Myocyte (in vitro differentiated cells): Measurements from ENCODE around the gene PTPRQ. TPM values are rescaled to one million over a fixed set of nuclear protein-coding genes. Genes with fewer than 3 reads are reported as not detected.
"Not testable (repeated sequence)": the region's sequence is repeated elsewhere in the genome, so short reads cannot be mapped to it uniquely, and the experiment has no call there.

Source experiments
- DNase-seq: peaks from one replicate; pipeline ENCODE4 v3.0.0-alpha.2; 2012; ENCODE audit warnings: low read depth
- total RNA-seq: library from RNA; depleted of rRNA; stranded (reverse); fragments of >200 nt; gene quantifications from 2 replicates; pipeline ENCODE4 v1.2.3, GENCODE V29; 2014

PTPRQ gene
- total RNA-seq, 1 donor from 2014 or later = 0.72 TPM

GRCh38 chr12:80472236-80472635 lies 28.2 kb downstream of the PTPRQ start:
- DNase-seq = no peak

DNA sequence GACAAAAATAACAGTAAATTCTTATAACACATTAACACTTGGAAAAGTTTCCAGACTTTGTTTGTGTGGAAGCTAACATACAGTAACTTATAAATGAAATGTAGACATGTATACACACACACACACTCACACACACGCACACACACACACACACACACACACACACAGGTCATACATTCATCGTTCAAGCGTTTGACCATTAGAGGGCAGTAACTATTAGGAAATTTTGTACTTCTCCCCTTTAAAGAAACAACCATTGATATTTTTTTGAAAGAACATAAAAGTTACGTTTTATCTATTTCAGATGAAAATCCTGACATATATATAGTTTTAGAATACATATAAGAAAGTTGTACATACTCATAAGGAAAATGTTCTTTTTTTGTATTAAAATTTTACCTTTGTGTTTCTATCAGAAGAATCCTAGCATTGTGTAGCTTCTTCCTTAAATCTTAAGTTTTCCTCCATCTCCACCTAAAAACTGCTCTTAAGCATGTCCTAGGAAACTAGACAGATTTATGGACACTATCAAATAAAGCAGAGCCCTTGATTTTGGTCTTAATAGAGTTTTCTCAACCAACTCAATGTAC lies 29.0 kb downstream of the PTPRQ start:
- DNase-seq = peak; percentile 77

DNA sequence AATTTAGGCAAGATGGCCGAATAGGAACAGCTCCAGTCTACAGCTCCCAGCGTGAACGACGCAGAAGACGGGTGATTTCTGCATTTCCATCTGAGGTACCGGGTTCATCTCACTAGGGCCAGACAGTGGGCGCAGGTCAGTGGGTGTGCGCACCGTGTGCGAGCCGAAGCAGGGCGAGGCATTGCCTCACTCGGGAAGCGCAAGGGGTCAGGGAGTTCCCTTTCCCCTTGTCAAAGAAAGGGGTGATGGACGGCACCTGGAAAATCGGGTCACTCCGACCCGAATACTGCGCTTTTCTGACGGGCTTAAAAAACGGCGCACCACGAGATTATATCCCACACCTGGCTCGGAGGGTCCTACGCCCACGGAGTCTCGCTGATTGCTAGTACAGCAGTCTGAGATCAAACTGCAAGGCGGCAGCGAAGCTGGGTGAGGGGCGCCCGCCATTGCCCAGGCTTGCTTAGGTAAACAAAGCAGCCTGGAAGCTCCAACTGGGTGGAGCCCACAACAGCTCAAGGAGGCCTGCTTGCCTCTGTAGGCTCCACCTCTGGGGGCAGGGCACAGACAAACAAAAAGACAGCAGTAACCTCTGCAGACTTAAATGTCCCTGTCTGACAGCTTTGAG lies 33.6 kb downstream of the PTPRQ start:
- DNase-seq = not testable (repeated sequence)

- no peak for DNase-seq
Observed at GRCh38 chr12:80484746-80485145, 40.7 kb downstream of the PTPRQ start.

DNA sequence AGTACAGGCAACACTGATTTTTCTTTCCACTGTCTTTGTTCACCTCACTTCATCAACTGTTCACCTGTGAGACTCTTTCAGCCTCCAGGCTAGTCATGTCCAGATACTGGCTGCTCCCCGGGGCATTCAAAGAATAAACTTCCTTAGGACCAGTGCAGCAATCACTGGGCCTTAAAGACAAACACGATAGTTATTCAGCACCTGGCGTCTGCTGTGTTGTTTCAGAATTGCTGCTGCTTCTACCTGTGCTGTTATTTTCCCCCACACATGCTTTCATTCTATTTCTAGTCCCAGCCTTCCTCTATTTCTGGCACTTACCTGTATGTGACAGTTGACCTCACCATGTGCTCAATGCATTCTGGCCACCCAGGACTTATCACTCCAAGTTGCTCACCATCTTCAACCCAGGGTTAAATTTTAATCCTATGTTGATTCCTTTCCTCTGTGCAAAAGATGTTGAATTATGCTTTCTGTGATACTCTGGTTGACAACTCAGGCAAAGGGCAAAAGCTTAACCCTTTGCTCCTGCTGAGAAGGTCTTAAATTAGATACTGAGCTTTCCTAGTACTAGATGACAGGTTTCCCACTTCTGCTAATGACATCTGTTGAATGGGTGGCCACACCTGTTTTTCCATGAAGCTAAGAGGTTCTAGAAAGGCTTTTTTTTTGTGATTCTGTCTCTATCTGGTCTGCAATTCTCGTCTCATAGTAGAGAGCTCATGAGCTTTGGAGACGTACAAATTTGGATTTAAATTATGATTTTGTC lies 41.4 kb downstream of the PTPRQ start:
- no peak for DNase-seq

DNA sequence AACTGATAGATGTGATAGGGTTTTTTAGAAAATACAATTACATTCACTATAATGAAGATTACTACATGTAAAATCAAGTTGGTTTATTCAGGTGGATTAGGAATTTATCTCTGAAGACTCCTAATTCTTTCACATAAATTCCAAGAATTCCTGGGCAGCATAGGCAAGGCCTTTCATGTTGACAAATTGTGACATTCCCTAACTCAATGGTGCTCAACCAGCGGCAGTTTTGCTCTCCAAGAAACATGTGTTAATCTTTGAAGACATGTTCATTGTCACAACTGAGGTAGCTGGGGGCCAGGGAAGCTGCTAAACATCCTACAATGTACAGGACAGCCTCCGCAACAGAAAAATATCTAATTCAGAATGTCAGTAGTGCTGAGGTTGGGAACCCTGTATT lies 46.3 kb downstream of the PTPRQ start:
- no peak for DNase-seq

- DNase-seq = no peak
Observed at GRCh38 chr12:80491166-80491565, 47.1 kb downstream of the PTPRQ start.

GRCh38 chr12:80493466-80493865 lies 49.4 kb downstream of the PTPRQ start:
- DNase-seq = no peak

- no peak for DNase-seq
Observed at GRCh38 chr12:80494836-80495235, 50.8 kb downstream of the PTPRQ start.

DNA sequence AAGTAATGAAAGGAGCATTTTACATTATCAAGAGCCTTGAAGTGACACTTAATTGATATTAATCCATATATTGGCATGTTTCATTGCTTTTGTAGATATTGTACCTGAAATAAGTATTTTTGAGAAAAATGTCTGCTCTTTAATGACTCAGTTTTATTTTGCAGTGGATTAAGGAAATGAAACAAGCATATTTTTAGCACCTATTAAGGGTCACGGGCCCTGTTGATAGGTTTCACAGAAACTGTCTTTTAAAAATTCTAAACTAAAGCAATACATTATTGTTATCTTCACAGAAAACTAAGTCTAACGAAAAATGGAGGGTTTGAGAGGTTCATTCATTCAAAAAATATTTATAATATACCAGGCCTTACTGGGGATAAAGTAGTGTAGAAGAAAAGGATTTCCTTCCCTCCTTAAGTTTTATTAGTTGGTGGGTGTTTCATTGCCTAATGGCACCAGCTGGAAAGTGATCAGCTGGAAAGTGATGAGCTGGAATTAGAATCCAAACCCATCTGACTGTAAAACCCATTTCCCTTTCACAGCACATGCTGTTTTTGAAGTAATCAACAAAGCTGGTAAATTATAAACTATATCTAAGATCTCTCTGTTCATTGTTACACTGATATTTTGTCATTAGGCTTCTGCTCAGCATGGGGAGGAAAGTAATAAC lies 54.2 kb downstream of the PTPRQ start:
- DNase-seq = no peak

GRCh38 chr12:80504389-80505163 lies 60.5 kb downstream of the PTPRQ start:
- no peak for DNase-seq

DNA sequence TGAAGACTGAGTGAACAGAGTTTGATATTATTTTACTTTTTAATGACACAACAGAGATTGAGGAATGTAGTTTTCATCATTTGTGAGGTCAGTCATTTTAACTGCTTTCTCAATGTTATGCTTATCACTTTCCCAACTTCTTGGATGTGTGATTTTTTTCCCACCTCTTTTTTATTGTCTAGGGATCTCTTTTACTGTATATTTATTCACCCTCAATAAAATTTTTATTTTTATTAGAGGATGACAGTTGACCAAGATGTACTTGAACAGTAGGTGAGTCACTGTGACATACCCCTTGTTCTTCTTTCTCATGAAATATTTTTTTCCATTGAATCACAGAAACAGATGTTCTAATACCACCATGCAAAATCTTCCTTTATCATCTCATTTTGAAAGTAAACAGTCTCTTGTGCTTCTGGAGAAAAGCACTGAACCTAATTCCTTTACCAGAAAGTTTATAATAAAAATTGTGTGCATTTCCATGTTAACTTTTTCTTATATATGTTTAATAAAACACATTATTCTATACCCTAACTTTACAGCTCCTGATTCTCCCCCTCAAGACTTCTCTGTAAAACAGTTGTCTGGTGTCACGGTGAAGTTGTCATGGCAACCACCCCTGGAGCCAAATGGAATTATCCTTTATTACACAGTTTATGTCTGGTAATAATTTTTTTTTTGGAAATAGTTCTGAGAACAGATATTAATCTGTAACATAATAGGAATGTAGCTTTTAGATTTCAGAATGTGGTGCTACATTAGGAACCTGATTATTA lies 65.9 kb downstream of the PTPRQ start:
- peak; percentile 73 for DNase-seq

DNA sequence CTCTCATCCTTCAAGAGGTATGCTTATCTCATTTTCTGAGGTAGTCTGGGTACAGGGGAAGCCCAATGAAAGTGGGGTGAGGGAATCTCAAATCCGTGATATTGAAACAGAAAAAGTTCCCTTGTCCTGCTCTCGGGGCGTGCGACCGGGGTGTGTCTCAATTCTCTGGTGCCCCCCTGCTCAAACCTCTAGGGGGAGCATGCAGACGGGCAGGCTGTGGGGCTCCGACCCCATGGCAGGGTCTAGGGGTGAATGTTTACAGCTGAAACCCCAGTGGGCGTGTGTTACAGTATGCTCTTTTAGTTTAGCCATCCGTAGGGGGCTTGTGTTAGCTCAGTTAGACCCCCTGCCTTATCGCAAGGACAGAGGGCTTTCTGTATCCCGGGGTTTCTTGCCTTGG lies 68.7 kb downstream of the PTPRQ start:
- DNase-seq = no peak

DNA sequence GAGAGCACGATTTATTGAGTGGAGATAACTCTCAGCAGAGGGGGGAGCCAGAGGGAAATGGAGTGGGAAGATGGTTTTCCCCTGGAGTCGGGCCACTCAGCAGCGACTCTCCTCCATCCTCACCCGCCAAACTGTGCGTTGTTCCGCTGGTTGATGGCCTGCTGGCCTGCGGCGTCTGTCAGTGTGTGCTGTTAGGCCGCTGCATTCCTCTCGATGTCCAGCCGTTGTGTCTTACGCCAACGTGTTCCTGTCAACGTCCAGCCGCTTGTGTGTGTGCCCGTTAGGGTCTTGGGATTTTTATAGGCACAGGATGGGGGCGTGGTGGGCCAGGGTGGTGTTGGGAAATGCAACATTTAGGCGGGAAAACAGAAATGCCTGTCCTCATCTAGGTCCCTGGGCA lies 69.2 kb downstream of the PTPRQ start:
- DNase-seq = no peak

- no peak for DNase-seq
Observed at GRCh38 chr12:80517655-80518054, 73.6 kb downstream of the PTPRQ start.

GRCh38 chr12:80531646-80532045 lies 87.6 kb downstream of the PTPRQ start:
- no peak for DNase-seq

DNA sequence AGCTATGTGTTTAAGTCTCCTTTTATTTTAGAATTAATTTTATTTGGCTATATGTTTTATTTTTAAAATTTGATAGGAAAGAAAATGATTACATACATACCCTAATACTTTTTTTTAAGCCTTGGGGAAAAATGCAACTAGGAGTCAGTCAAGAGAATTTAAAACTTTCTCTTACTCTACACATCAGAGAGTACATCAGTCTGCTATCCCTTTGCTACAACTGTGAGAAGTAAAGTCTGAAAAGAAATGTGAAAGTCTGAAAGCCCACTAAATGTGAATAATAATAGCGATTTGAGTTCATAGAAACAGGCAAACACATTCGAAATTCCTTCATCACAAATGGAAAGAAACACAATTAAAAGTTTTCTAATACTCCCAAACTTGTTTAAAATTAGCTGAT lies 95.0 kb downstream of the PTPRQ start:
- DNase-seq = no peak

- DNase-seq = no peak
Observed at GRCh38 chr12:80549298-80549697, 105.3 kb downstream of the PTPRQ start.

DNA sequence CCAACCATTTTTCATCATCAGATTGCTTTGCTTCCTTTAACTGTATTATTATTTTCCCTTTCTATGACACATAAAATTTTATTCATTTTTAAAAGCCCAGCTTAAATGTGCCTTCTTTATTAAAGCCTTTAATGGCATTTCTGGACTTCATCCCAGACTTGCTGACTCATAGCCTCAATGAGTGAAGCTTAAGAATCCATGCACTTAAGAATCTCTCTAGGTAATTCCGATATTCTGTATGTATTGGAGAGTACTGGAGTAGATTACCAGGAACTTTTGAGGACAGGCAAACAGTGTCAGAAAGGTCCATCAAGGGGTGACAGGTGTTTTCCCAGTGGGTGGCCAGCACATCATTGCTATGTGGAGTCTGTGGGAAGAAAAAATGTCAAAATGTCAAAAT lies 107.9 kb downstream of the PTPRQ start:
- DNase-seq = peak; percentile 88

GRCh38 chr12:80553316-80553715 lies 109.3 kb downstream of the PTPRQ start:
- peak; percentile 58 for DNase-seq

GRCh38 chr12:80556566-80556965 lies 112.5 kb downstream of the PTPRQ start:
- no peak for DNase-seq
